Dermis blood vessel endothelial cell (primary cell): ENCODE results near the gene SMAD3. TPM values are rescaled to one million over a fixed set of nuclear protein-coding genes. Genes with fewer than 3 reads are reported as not detected.

Experiments used
- total RNA-seq: library from RNA; depleted of rRNA; stranded (reverse); fragments of >200 nt; gene quantifications from 2 replicates; pipeline ENCODE4 v1.2.3, GENCODE V29; 2014

SMAD3 gene
- total RNA-seq, 1 donor from 2014 or later, result 16.5 TPM

Other genes with a start within 250 kb of the SMAD3 start
- gene AAGAB, start 189.1 kb downstream of the SMAD3 start, total RNA-seq, result 54.3 and 86.5 TPM in 2 replicates
- gene IQCH, start 189.2 kb downstream of the SMAD3 start, total RNA-seq, result 1.4 and 1.7 TPM in 2 replicates